Fibroblast of lung (primary cell): ENCODE measurements around the gene CHD6. TPM values are rescaled to one million over a fixed set of nuclear protein-coding genes. Genes with fewer than 3 reads are reported as not detected.

Source experiments
- DNase-seq, 2 donors: peaks; one replicate each; pipeline versions ENCODE4 v3.0.0 to v3.0.0-alpha.2; 2010; ENCODE audit warnings: low read depth in 2 of 2
- H2AFZ ChIP-seq: 2 replicates; pipeline ENCODE4 v1.5.1; 2012; ENCODE audit warnings: low read length, control low read depth, inconsistent platforms
- H3K27ac ChIP-seq: 2 replicates; pipeline ENCODE4 v1.5.1; 2011; ENCODE audit warnings: low read length, control low read depth; ENCODE audit not compliant: insufficient read depth
- H3K27me3 ChIP-seq: 2 replicates; pipeline ENCODE4 v1.5.1; 2011; ENCODE audit warnings: mild to moderate bottlenecking, low read length; ENCODE audit not compliant: control insufficient read depth, insufficient read depth
- H3K36me3 ChIP-seq: 2 replicates; pipeline ENCODE4 v1.5.1; 2011; ENCODE audit warnings: low read length; ENCODE audit not compliant: control insufficient read depth, insufficient read depth
- H3K4me1 ChIP-seq: 2 replicates; pipeline ENCODE4 v1.5.1; 2011; ENCODE audit warnings: low read length; ENCODE audit not compliant: control insufficient read depth, insufficient read depth; ENCODE audit errors: extremely low read depth
- H3K4me2 ChIP-seq: 2 replicates; pipeline ENCODE4 v1.5.1; 2011; ENCODE audit warnings: low read length, control low read depth; ENCODE audit not compliant: insufficient read depth; ENCODE audit errors: extremely low read depth
- H3K4me3 ChIP-seq, 4 experiments: fragments of 200-600 bp in 1 of 4; sonication (generic) in 1 of 4; replicated peaks in 1 of 4; 2 replicates each; pipeline ENCODE4 v1.5.1; 2011 to 2016; ENCODE audit warnings: low read length in 4 of 4, low read depth in 3 of 4, mild to moderate bottlenecking in 3 of 4, control low read depth in 2 of 4, inconsistent platforms in 1 of 4, mixed read lengths in 1 of 4; ENCODE audit not compliant: insufficient read depth in 1 of 4; ENCODE audit errors: control extremely low read depth in 1 of 4
- H3K79me2 ChIP-seq: 2 replicates; pipeline ENCODE4 v1.5.1; 2012; ENCODE audit warnings: mild to moderate bottlenecking, low read length, inconsistent platforms; ENCODE audit not compliant: control insufficient read depth, insufficient read depth
- H3K9ac ChIP-seq: 2 replicates; pipeline ENCODE4 v1.5.1; 2011; ENCODE audit warnings: mild to moderate bottlenecking, low read length, control low read depth; ENCODE audit not compliant: insufficient read depth
- H3K9me3 ChIP-seq: 2 replicates; pipeline ENCODE4 v1.5.1; 2012; ENCODE audit warnings: low read depth, low read length; ENCODE audit not compliant: control insufficient read depth, insufficient read depth
- H4K20me1 ChIP-seq: 2 replicates; pipeline ENCODE4 v1.5.1; 2011; ENCODE audit warnings: low read length; ENCODE audit not compliant: control insufficient read depth, insufficient read depth; ENCODE audit errors: extremely low read depth
- EZH2 ChIP-seq: IDR thresholded peaks from 2 replicates; pipeline ENCODE4 v1.5.1; 2012; ENCODE audit warnings: low read length, control low read depth, mild to moderate bottlenecking; ENCODE audit errors: missing control alignments
- polyA plus RNA-seq, 2 donors: library from polyadenylated mRNA; depleted of rRNA in 1 of 2; stranded (reverse) in 1 of 2; unstranded in 1 of 2; fragments of >200 nt; gene quantifications; 2 replicates each; pipeline ENCODE4 v1.2.1, GENCODE V29; 2011 to 2012; ENCODE audit warnings: missing spikeins in 1 of 2
- total RNA-seq: library from RNA; depleted of rRNA; stranded (reverse); fragments of >200 nt; gene quantifications from 2 replicates; pipeline ENCODE4 v1.2.1, GENCODE V29; 2014
- TF ChIP-seq, protein P1 (sequence below), 2 donors: IDR thresholded peaks in 1 of 2; conservative IDR thresholded peaks in 1 of 2; 1 replicate in 1 of 2; 2 replicates in 1 of 2; pipeline ENCODE4 v1.5.1; 2011 to 2012; ENCODE audit warnings: low read length in 2 of 2, control low read depth in 1 of 2, inconsistent platforms in 1 of 2, low read depth in 1 of 2, mild to moderate bottlenecking in 1 of 2

CHD6 gene
- total and polyA plus RNA-seq, 2 donors (not counting 1 experiment from before 2014, with no cell fraction given): 13.4 to 25.9 TPM

DNA sequence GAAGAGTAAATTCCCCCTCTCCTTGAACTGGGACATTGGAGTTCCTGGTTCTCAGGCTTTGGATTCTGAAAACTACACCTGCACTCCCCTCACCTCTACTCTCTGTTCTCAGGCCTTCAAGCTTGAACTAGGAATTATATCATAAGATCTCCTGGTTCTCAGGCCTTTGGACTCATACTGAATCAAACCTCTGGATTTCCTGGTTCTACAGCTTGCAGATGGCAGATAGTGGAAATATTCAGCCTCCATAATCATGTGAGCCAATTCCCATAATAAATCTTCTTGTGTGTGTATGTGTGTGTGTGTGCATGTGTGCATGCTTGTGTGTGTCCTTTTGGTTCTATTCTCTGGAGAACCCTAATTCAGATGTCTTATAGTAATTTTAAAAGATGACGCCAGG lies 12.7 kb upstream of the CHD6 start:
- Histone ChIP-seq H3K27me3 (peaks cover 3% of the 10 kb centered on the region), H3K27ac (no peak overlapping the region), H3K9me3 (no peaks in the 10 kb centered on the region), H3K4me2 (no peak overlapping the region), H3K4me3 (no peak overlapping the region), H3K36me3 (no peaks in the 10 kb centered on the region), H3K9ac (no peak overlapping the region), H3K4me1 (no peaks in the 10 kb centered on the region), H3K79me2 (no peaks in the 10 kb centered on the region), H4K20me1 (no peaks in the 10 kb centered on the region), H2AFZ (no peak overlapping the region)
- TF ChIP-seq EZH2: no peak
- TF ChIP-seq, protein P1, sequence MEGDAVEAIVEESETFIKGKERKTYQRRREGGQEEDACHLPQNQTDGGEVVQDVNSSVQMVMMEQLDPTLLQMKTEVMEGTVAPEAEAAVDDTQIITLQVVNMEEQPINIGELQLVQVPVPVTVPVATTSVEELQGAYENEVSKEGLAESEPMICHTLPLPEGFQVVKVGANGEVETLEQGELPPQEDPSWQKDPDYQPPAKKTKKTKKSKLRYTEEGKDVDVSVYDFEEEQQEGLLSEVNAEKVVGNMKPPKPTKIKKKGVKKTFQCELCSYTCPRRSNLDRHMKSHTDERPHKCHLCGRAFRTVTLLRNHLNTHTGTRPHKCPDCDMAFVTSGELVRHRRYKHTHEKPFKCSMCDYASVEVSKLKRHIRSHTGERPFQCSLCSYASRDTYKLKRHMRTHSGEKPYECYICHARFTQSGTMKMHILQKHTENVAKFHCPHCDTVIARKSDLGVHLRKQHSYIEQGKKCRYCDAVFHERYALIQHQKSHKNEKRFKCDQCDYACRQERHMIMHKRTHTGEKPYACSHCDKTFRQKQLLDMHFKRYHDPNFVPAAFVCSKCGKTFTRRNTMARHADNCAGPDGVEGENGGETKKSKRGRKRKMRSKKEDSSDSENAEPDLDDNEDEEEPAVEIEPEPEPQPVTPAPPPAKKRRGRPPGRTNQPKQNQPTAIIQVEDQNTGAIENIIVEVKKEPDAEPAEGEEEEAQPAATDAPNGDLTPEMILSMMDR (conservative IDR thresholded peaks at IDR 0.05 in 1 of 2, IDR thresholded peaks at IDR 0.05 in 1 of 2; ENCODE audit: low read depth in 1 of 2, low read length in 2 of 2): no peak
- DNase-seq: no peak

DNA sequence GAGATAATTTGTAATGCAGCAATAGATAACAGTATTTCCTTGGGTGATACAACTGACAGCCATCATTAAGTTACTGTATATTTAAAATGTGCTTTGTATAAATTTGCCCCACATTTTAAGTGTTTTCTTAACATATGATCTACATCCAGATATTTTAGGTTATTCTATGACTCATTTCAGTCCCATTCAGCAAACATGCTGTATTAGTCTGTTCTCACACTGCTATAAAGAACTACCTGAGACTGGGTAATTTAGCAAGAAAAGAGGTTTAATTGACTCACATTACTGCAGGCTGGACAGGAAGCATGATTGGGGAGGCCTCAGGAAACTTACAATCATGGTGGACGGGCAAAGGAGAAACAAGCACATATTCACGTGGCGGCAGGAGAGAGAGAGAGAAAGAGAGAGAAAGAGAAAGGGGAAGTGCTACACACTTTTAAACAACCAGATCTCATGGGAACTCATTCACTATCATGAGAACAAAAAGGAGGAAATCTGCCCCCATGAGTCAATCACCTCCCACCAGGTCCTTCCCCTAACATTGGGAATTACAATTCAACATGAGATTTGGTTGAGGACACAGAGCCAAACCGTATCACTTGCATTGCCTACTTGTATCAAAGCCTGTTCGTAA lies 9.6 kb upstream of the CHD6 start:
- Histone ChIP-seq H3K4me3 (no peak overlapping the region), H2AFZ (no peak overlapping the region), H3K79me2 (no peaks in the 10 kb centered on the region), H3K4me1 (no peaks in the 10 kb centered on the region), H3K27ac (no peak overlapping the region), H3K9ac (no peak overlapping the region), H3K27me3 (no peaks in the 10 kb centered on the region), H3K4me2 (no peak overlapping the region), H4K20me1 (no peaks in the 10 kb centered on the region), H3K36me3 (no peaks in the 10 kb centered on the region), H3K9me3 (no peaks in the 10 kb centered on the region)
- no peak for TF ChIP-seq EZH2
- TF ChIP-seq, protein P1 (conservative IDR thresholded peaks at IDR 0.05 in 1 of 2, IDR thresholded peaks at IDR 0.05 in 1 of 2; ENCODE audit: low read depth in 1 of 2, low read length in 2 of 2): no peak
- DNase-seq: no peak

DNA sequence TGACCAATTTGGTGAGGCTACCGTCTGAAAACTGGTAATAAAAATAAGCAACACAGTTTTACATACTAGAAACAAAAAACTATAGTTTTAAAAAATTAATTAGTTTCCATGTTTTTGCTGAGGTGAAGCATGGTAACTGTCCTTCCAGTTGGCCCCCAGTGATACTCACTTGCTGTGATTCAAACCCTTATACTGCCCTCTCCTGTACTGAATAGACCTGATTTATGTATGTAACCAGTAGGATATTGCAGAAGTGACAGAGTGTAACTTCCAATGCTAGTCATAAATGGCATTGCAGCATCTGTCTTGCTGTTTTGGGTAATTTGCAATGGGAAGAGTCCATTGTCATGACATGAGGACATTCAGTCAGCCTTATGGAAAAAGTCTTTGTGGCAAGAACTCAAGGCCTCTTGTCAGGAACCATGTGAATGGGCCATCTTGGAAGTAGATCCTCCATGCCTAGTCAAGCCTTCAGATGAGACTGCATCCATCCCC lies 8.9 kb upstream of the CHD6 start:
- Histone ChIP-seq H3K4me3 (no peak overlapping the region), H3K27ac (no peak overlapping the region), H3K9ac (no peak overlapping the region), H3K4me2 (no peak overlapping the region), H3K27me3 (no peaks in the 10 kb centered on the region), H3K36me3 (no peaks in the 10 kb centered on the region), H4K20me1 (no peaks in the 10 kb centered on the region), H3K79me2 (no peaks in the 10 kb centered on the region), H2AFZ (no peak overlapping the region), H3K4me1 (no peaks in the 10 kb centered on the region), H3K9me3 (no peaks in the 10 kb centered on the region)
- no peak for TF ChIP-seq EZH2
- TF ChIP-seq, protein P1 (conservative IDR thresholded peaks at IDR 0.05 in 1 of 2, IDR thresholded peaks at IDR 0.05 in 1 of 2; ENCODE audit: low read depth in 1 of 2, low read length in 2 of 2): no peak
- no peak for DNase-seq
